Colonic mucosa (tissue), 4 donors: ENCODE measurements around the gene COPG1. TPM values are rescaled to one million over a fixed set of nuclear protein-coding genes. Genes with fewer than 3 reads are reported as not detected.

Experiments used
- DNase-seq: peaks from one replicate; pipeline ENCODE4 v3.0.0-alpha.2; 2020
- H3K27ac ChIP-seq: fragments of 200-600 bp; one replicate; pipeline ENCODE4 v1.8.0; 2021
- H3K27me3 ChIP-seq: fragments of 200-600 bp; one replicate; pipeline ENCODE4 v1.8.0; 2021
- H3K36me3 ChIP-seq: fragments of 200-600 bp; one replicate; pipeline ENCODE4 v1.8.0; 2021
- H3K4me1 ChIP-seq: fragments of 200-600 bp; one replicate; pipeline ENCODE4 v1.8.0; 2021; ENCODE audit warnings: mild to moderate bottlenecking
- H3K4me3 ChIP-seq: fragments of 200-600 bp; one replicate; pipeline ENCODE4 v1.8.0; 2021
- H3K9ac ChIP-seq, 2 donors: one replicate each; pipeline ENCODE4 v1.7.0; 2013; ENCODE audit warnings: control low read depth in 2 of 2, low read depth in 2 of 2, low read length in 2 of 2
- H3K9me3 ChIP-seq: fragments of 200-600 bp; one replicate; pipeline ENCODE4 v1.8.0; 2021
- intact Hi-C: fragments of 100-400 bp; cut with DNase I; formaldehyde crosslinking; loops from one replicate; pipeline ENCODE4 v1.14.1; 2022
- total RNA-seq, 2 donors: library from RNA; stranded (reverse); fragmentation: NEBNext Ultra II Directional in 1 of 2; extraction: Animal tissue kit (Norgen Biotek cat#: 25700) in 1 of 2; gene quantifications; one replicate each; pipeline ENCODE4 v1.2.1, GENCODE V29; 2021
- TF ChIP-seq, protein P1 (sequence below): fragments of 200-600 bp; IDR thresholded peaks from one replicate; pipeline ENCODE4 v1.8.0; 2022; ENCODE audit warnings: antibody characterized with exemption, mild to moderate bottlenecking
- donor health status: healthy.
- donor health status: DM: no; HTN: no; CAD: no.
- donor health status: DM: no; HTN: no; CAD: no.

The COPG1 gene
- total RNA-seq, 2 donors from 2014 or later: 285 to 288 TPM

DNA sequence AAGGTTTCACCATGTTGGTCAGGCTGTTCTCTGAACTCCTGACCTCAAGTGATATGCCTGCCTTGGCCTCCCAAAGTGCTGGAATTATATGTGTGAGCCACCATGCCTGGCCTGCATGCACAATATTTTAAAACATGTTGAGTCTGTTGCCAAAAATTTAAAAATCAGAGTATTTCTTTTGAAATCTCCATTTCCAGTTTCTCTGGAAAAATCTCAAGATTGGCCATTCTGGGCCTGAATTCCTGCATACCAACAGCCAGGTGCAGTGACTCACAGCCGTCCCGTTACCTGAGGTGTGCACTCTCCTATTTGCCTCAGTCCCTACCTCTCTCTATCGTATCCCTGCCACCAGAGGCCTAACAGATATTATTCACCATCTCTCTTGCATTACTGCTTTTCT, 15.0 kb upstream of the COPG1 start:
- Histone ChIP-seq H3K9ac (no peak overlapping the region), H3K36me3 (no peaks in the 10 kb centered on the region), H3K4me3 (no peak overlapping the region), H3K9me3 (no peaks in the 10 kb centered on the region), H3K27me3 (no peaks in the 10 kb centered on the region), H3K27ac (no peak overlapping the region), H3K4me1 (no peaks in the 10 kb centered on the region)
- TF ChIP-seq, protein P1, sequence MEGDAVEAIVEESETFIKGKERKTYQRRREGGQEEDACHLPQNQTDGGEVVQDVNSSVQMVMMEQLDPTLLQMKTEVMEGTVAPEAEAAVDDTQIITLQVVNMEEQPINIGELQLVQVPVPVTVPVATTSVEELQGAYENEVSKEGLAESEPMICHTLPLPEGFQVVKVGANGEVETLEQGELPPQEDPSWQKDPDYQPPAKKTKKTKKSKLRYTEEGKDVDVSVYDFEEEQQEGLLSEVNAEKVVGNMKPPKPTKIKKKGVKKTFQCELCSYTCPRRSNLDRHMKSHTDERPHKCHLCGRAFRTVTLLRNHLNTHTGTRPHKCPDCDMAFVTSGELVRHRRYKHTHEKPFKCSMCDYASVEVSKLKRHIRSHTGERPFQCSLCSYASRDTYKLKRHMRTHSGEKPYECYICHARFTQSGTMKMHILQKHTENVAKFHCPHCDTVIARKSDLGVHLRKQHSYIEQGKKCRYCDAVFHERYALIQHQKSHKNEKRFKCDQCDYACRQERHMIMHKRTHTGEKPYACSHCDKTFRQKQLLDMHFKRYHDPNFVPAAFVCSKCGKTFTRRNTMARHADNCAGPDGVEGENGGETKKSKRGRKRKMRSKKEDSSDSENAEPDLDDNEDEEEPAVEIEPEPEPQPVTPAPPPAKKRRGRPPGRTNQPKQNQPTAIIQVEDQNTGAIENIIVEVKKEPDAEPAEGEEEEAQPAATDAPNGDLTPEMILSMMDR: no peak
- intact Hi-C loops: no loop called here
- DNase-seq: no peak

DNA sequence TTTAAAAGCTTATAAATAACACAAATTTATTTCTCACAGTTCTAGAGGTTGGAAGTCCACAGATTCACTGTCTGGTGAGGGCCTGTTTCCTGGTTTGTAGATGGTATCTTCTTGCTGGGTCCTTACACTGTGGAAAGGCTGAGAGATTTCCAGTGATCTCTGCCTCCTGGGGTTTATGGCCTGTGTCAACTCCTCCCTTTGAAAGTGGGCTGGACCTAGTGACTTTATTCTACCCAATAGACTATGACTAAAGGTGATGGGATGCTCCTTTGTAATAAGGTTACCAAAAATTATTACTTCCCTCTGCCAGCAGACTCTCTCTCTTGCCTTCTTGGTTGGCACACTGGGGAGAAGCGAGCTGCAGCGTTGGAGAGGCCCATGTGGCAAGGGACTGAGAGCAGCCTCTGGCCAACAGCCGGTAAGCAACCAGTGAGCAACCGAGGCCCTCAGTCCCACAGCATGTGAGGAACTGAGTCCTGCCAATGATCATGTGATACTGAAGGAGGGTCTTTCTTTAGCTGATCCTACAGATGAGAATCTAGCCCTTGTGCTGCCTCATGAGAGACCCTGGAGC, 14.0 kb upstream of the COPG1 start:
- H3K36me3 ChIP-seq: no peaks in the 10 kb centered on the region
- DNase-seq: no peak
- no peaks in the 10 kb centered on the region for H3K9me3 ChIP-seq
- H3K27ac ChIP-seq: no peak overlapping the region
- TF ChIP-seq, protein P1: no peak
- H3K27me3 ChIP-seq: no peaks in the 10 kb centered on the region
- H3K4me1 ChIP-seq: no peaks in the 10 kb centered on the region
- no peak overlapping the region for H3K4me3 ChIP-seq
- H3K9ac ChIP-seq: no peak overlapping the region
- intact Hi-C loops: no loop called here

- no peak for DNase-seq
- Histone ChIP-seq H3K4me1 (no peaks in the 10 kb centered on the region), H3K9me3 (no peaks in the 10 kb centered on the region), H3K4me3 (no peak overlapping the region), H3K9ac (no peak overlapping the region), H3K27me3 (no peaks in the 10 kb centered on the region), H3K36me3 (no peaks in the 10 kb centered on the region), H3K27ac (no peak overlapping the region)
- TF ChIP-seq, protein P1: no peak
- intact Hi-C loops: no loop called here
These were observed 10.3 kb upstream of the COPG1 start for GRCh38 chr3:129238945-129239705.

- Histone ChIP-seq H3K27me3 (no peaks in the 10 kb centered on the region), H3K36me3 (no peaks in the 10 kb centered on the region), H3K27ac (no peak overlapping the region), H3K9ac (no peak overlapping the region), H3K4me1 (no peaks in the 10 kb centered on the region), H3K9me3 (no peaks in the 10 kb centered on the region), H3K4me3 (no peak overlapping the region)
- no peak for DNase-seq
- intact Hi-C loops: no loop called here
- TF ChIP-seq, protein P1: no peak
These were observed 9.4 kb upstream of the COPG1 start for GRCh38 chr3:129239991-129240390.

GRCh38 chr3:129240436-129240835, 9.0 kb upstream of the COPG1 start:
- Histone ChIP-seq H3K36me3 (no peaks in the 10 kb centered on the region), H3K9me3 (no peaks in the 10 kb centered on the region), H3K9ac (no peak overlapping the region), H3K27ac (no peak overlapping the region), H3K4me1 (no peaks in the 10 kb centered on the region), H3K4me3 (no peak overlapping the region), H3K27me3 (no peaks in the 10 kb centered on the region)
- TF ChIP-seq, protein P1: no peak
- intact Hi-C loops: no loop called here
- no peak for DNase-seq
